ENCODE results near the gene SCNM1.
"Not testable (repeated sequence)": the region's sequence is repeated elsewhere in the genome, so short reads cannot be mapped to it uniquely, and the experiment has no call there.

SCNM1 gene

GRCh38 chr1:151176514-151177045 lies 10.6 kb downstream of the SCNM1 start:
- no peak for TF ChIP-seq CTCF (IDR thresholded peaks at IDR 0.05; ENCODE audit: low read depth, low read length, missing control alignments)

GRCh38 chr1:151184211-151184610 lies 18.3 kb downstream of the SCNM1 start:
- H3K4me3 ChIP-seq (ENCODE audit: low read depth, low read length), result no peak overlapping the region
- TF ChIP-seq CTCF (IDR thresholded peaks at IDR 0.05; ENCODE audit: low read depth, low read length, missing control alignments), result no peak
- no peak for DNase-seq (ENCODE audit: low read depth)

More at GRCh38 chr1:151176514-151177045, 10.6 kb downstream of the SCNM1 start:
- no peak for DNase-seq (ENCODE audit: low read depth)
- H3K4me3 ChIP-seq (ENCODE audit: low read depth, low read length), result no peak overlapping the region

GRCh38 chr1:151187205-151187604 lies 21.3 kb downstream of the SCNM1 start:
- no peak overlapping the region for H3K4me3 ChIP-seq (ENCODE audit: low read depth, low read length)
- no peak for TF ChIP-seq CTCF (IDR thresholded peaks at IDR 0.05; ENCODE audit: low read depth, low read length, missing control alignments)
- DNase-seq (ENCODE audit: low read depth), result no peak

GRCh38 chr1:151188667-151189066 lies 22.7 kb downstream of the SCNM1 start:
- peak overlapping the region; percentile 69 for H3K4me3 ChIP-seq (ENCODE audit: low read depth, low read length)
- DNase-seq (ENCODE audit: low read depth), result not testable (repeated sequence)

GRCh38 chr1:151189637-151190445 lies 23.9 kb downstream of the SCNM1 start, which contains the start of gene VPS72:
Gene VPS72, minus strand, starts transcription at chr1:151190197. Its CDS starts 76 bp downstream, at chr1:151190121.
- peak; percentile 69 for DNase-seq (ENCODE audit: low read depth)
- no peak for TF ChIP-seq CTCF (IDR thresholded peaks at IDR 0.05; ENCODE audit: low read depth, low read length, missing control alignments)
- peak within 1 kb of the TSS; percentile 69 for H3K4me3 ChIP-seq (ENCODE audit: low read depth, low read length)

GRCh38 chr1:151192047-151192446 lies 26.1 kb downstream of the SCNM1 start:
- no peak for DNase-seq (ENCODE audit: low read depth)
- H3K4me3 ChIP-seq (ENCODE audit: low read depth, low read length), result no peak overlapping the region
- no peak for TF ChIP-seq CTCF (IDR thresholded peaks at IDR 0.05; ENCODE audit: low read depth, low read length, missing control alignments)

- TF ChIP-seq CTCF (IDR thresholded peaks at IDR 0.05; ENCODE audit: low read depth, low read length, missing control alignments), result no peak
- no peak for DNase-seq (ENCODE audit: low read depth)
- H3K4me3 ChIP-seq (ENCODE audit: low read depth, low read length), result no peak overlapping the region
Observed at GRCh38 chr1:151193304-151193703, 27.4 kb downstream of the SCNM1 start.
